Activated CD8-positive, alpha-beta T cell treated with anti-CD3 and anti-CD28 coated beads for 36 hours (primary cell): ENCODE data around the gene MFNG. TPM values are rescaled to one million over a fixed set of nuclear protein-coding genes. Genes with fewer than 3 reads are reported as not detected.
A peak's percentile ranks its signal among the peaks of the same experiment; 100 is the strongest.
"Not testable (repeated sequence)": the region's sequence is repeated elsewhere in the genome, so short reads cannot be mapped to it uniquely, and the experiment has no call there.

Source experiments
- ATAC-seq: fragments of 200-7000 bp; cut with Tn5 transposase; one replicate; pipeline ENCODE4 v1.10.0; 2021; ENCODE audit warnings: mild to moderate bottlenecking, moderate library complexity
- CTCF ChIA-PET: fragments of 350-600 bp; sonication (Branson Sonifier 250); formaldehyde crosslinking; loops from one replicate; lab custom pipeline; 2021; ENCODE audit warnings: antibody characterized with exemption; lab: Charles Lee
- POLR2A ChIA-PET: fragments of 350-600 bp; sonication (Branson Sonifier 250); formaldehyde crosslinking; loops from one replicate; lab custom pipeline; 2021; ENCODE audit warnings: antibody characterized with exemption; lab: Charles Lee
- DNase-seq: peaks from one replicate; pipeline ENCODE4 v3.0.0-alpha.2; 2020
- H3K27ac Mint-ChIP-seq: one replicate; pipeline ENCODE4 v1.8.0; 2021; ENCODE audit warnings: mild to moderate bottlenecking, mixed read lengths
- H3K27me3 Mint-ChIP-seq: one replicate; pipeline ENCODE4 v1.8.0; 2021; ENCODE audit warnings: mixed read lengths
- H3K36me3 Mint-ChIP-seq: one replicate; pipeline ENCODE4 v1.8.0; 2021; ENCODE audit warnings: low read depth, mixed read lengths
- H3K4me1 Mint-ChIP-seq: one replicate; pipeline ENCODE4 v1.8.0; 2021; ENCODE audit warnings: low read depth, mixed read lengths
- H3K4me3 Mint-ChIP-seq: one replicate; pipeline ENCODE4 v1.8.0; 2021; ENCODE audit warnings: mild to moderate bottlenecking, moderate library complexity, mixed read lengths
- H3K9me3 Mint-ChIP-seq: one replicate; pipeline ENCODE4 v1.8.0; 2021; ENCODE audit warnings: mixed read lengths
- CTCF ChIP-seq: fragments of 200-600 bp; IDR thresholded peaks from one replicate; pipeline ENCODE4 v1.8.0; 2022; ENCODE audit warnings: antibody characterized with exemption, mild to moderate bottlenecking
- intact Hi-C: fragments of 100-400 bp; cut with micrococcal nuclease; formaldehyde crosslinking; loops from one replicate; pipeline ENCODE4 v1.10.0; 2022
- total RNA-seq, 2 experiments: library from RNA; stranded (reverse); gene quantifications; one replicate each; pipeline ENCODE4 v1.2.3, GENCODE V29; 2021

Gene MFNG
- total RNA-seq, 2 experiments from 2014 or later, result 155 to 160 TPM

DNA sequence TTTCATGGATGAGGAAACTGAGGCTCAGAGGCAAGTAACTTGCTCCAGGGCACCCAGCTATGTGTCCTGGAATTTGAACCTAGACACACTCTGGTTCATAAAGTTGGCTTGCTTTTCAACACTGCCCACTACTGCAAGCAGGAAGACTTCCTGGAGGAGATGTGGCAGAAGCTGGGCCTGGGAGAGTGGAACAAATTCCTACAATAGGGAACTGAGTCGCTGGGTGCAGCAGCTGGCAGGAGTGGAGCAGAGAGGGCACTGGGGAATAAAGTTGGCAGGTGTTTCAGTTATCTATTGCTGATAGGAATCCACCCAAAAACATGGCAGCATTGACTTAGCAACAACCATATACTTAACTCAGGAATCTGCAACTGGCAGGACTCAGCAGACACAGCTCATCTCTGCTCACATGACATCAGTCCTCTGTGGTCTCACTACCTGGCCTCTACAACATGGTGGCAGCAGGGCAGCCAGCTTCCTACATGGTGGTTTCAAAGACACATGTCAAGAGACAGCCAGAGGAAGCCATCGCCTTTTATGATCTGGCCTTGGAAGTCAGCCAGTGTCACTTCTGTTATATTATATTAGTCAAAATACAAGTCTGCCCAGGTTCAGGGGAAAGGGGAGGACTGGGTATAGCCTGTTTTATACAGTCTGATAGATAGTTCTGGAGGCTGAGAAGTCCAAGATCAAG, 43.6 kb upstream of the MFNG start:
- CTCF ChIA-PET, result interaction anchor here (1.2 to 5.7 kb wide), 4 partner anchors 32 to 77 kb away, joined by 3 to 28 read pairs (median 4); no protein-coding TSS in a partner anchor
- H3K4me3 Mint-ChIP-seq, result no peak overlapping the region
- ATAC-seq (peak; percentile 49), DNase-seq (peak; percentile 27)
- POLR2A ChIA-PET, result no interaction called here
- H3K27ac Mint-ChIP-seq, result no peak overlapping the region
- TF ChIP-seq CTCF, result no peak
- H3K27me3 Mint-ChIP-seq, result peaks cover 10% of the 10 kb centered on the region
- no peaks in the 10 kb centered on the region for H3K36me3 Mint-ChIP-seq
- no peaks in the 10 kb centered on the region for H3K9me3 Mint-ChIP-seq
- H3K4me1 Mint-ChIP-seq, result peaks cover 25% of the 10 kb centered on the region
- intact Hi-C loops, result no loop called here

GRCh38 chr22:37527952-37528351, 41.8 kb upstream of the MFNG start:
- DNase-seq, ATAC-seq, H3K4me3 Mint-ChIP-seq, H3K27me3 Mint-ChIP-seq, POLR2A ChIA-PET, H3K9me3 Mint-ChIP-seq, intact Hi-C loops, H3K27ac Mint-ChIP-seq, H3K36me3 Mint-ChIP-seq: not testable (repeated sequence)
- peaks cover 12% of the 10 kb centered on the region for H3K4me1 Mint-ChIP-seq
- CTCF ChIA-PET, result interaction anchor here (0.9 to 5.7 kb wide), 4 partner anchors 15 to 79 kb away, joined by 3 to 28 read pairs (median 4); no protein-coding TSS in a partner anchor

- Mint-ChIP-seq H3K4me1 (peaks cover 12% of the 10 kb centered on the region), H3K27me3 (peaks cover 13% of the 10 kb centered on the region)
- H3K4me3 Mint-ChIP-seq, H3K36me3 Mint-ChIP-seq, ATAC-seq, DNase-seq, H3K9me3 Mint-ChIP-seq, POLR2A ChIA-PET, H3K27ac Mint-ChIP-seq, intact Hi-C loops: not testable (repeated sequence)
- CTCF ChIA-PET, result interaction anchor here (1.1 to 5.7 kb wide), 3 partner anchors 34 to 79 kb away, joined by 3 to 28 read pairs (median 6); no protein-coding TSS in a partner anchor
These were observed 41.0 kb upstream of the MFNG start for GRCh38 chr22:37527081-37527752.

DNA sequence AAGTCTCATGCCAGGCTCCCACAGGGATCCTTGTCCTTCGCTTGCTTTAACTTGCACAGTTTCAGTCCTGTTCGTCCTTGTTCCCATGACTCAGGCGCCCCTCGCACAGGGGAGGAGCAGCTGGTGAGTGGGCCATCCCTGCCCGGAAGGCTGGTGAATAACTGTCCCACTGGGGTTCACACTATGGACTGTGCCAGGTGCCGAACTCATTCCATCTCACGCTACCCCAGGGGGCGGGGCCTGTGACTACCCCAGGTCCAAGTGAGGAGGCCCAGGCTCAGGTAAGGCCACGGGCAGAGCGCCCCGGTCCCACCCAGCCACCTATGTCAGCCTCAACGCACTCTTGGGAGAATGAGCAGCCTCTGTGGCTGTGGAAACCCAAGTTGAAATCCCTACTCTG, 40.2 kb upstream of the MFNG start:
- no peak for DNase-seq
- peaks cover 12% of the 10 kb centered on the region for H3K4me1 Mint-ChIP-seq
- intact Hi-C loops, result no loop called here
- H3K9me3 Mint-ChIP-seq, result no peaks in the 10 kb centered on the region
- ChIA-PET CTCF (interaction anchor here (2.4 to 5.7 kb wide), 2 partner anchors 35 to 41 kb away, joined by 6 to 28 read pairs; no protein-coding TSS in a partner anchor), POLR2A (no interaction called here)
- no peak overlapping the region for H3K4me3 Mint-ChIP-seq
- no peak for TF ChIP-seq CTCF
- H3K27ac Mint-ChIP-seq, result no peak overlapping the region
- ATAC-seq, result no peak
- H3K36me3 Mint-ChIP-seq, result no peaks in the 10 kb centered on the region
- H3K27me3 Mint-ChIP-seq, result peaks cover 19% of the 10 kb centered on the region

GRCh38 chr22:37525746-37526350, 39.7 kb upstream of the MFNG start:
- Mint-ChIP-seq H3K27ac (no peak overlapping the region), H3K9me3 (no peaks in the 10 kb centered on the region), H3K36me3 (no peaks in the 10 kb centered on the region), H3K4me3 (no peak overlapping the region), H3K27me3 (peaks cover 22% of the 10 kb centered on the region), H3K4me1 (peaks cover 12% of the 10 kb centered on the region)
- CTCF ChIA-PET, result no interaction called here
- DNase-seq (no peak), ATAC-seq (no peak)
- intact Hi-C loops, result no loop called here
- no peak for TF ChIP-seq CTCF
- POLR2A ChIA-PET, result interaction anchor here (0.6 kb wide), 1 partner anchor 13 kb away, joined by 3 read pairs; no protein-coding TSS in a partner anchor
